Upper lobe of left lung (tissue), 6 donors: ENCODE measurements around the gene RHOH. TPM values are rescaled to one million over a fixed set of nuclear protein-coding genes. Genes with fewer than 3 reads are reported as not detected.

Source experiments
- ATAC-seq, 2 donors: fragments of 200-7000 bp; cut with Tn5 transposase; one replicate each; pipeline ENCODE4 v1.9.1; 2022; ENCODE audit warnings: mild to moderate bottlenecking in 2 of 2, moderate library complexity in 2 of 2; ENCODE audit not compliant: low FRiP score in 2 of 2
- DNase-seq, 2 donors: peaks; one replicate each; pipeline ENCODE4 v3.0.0-alpha.2; 2019 to 2020
- H3K27ac ChIP-seq, 4 donors: fragments of 200-600 bp; sonication (generic); one replicate each; pipeline ENCODE4 v1.5.1; 2016 to 2019
- H3K27me3 ChIP-seq, 4 donors: fragments of 200-600 bp; sonication (generic); one replicate each; pipeline ENCODE4 v1.5.1; 2017 to 2019
- H3K36me3 ChIP-seq, 4 donors: fragments of 200-600 bp; sonication (generic); one replicate each; pipeline ENCODE4 v1.5.1; 2016 to 2019
- H3K4me1 ChIP-seq, 4 donors: fragments of 200-600 bp; sonication (generic); one replicate each; pipeline ENCODE4 v1.5.1; 2018 to 2019
- H3K4me3 ChIP-seq, 4 donors: fragments of 200-600 bp; sonication (generic); one replicate each; pipeline ENCODE4 v1.5.1; 2017 to 2019; ENCODE audit warnings: mild to moderate bottlenecking in 2 of 4, moderate library complexity in 1 of 4
- H3K9me3 ChIP-seq, 4 donors: fragments of 200-600 bp; sonication (generic); one replicate each; pipeline ENCODE4 v1.5.1; 2018 to 2019
- EP300 ChIP-seq, 4 donors: sonication (generic); formaldehyde crosslinking; IDR thresholded peaks; one replicate each; pipeline ENCODE4 v1.5.1; 2017; ENCODE audit warnings: antibody characterized with exemption in 4 of 4, control low read depth in 2 of 4
- POLR2A ChIP-seq, 4 donors: fragments of 450-650 bp; IDR thresholded peaks; one replicate each; pipeline ENCODE4 v1.5.1; 2016 to 2017; ENCODE audit warnings: antibody characterized with exemption in 4 of 4, mild to moderate bottlenecking in 2 of 4
- POLR2AphosphoS5 ChIP-seq, 2 donors: sonication (generic); formaldehyde crosslinking; IDR thresholded peaks; one replicate each; pipeline ENCODE4 v1.5.1; 2017; ENCODE audit warnings: antibody characterized with exemption in 2 of 2
- WGBS, 2 donors: methylation state at CpG; one replicate each; pipeline ENCODE4 v1.1.5; 2017 to 2018; 5-methylcytosine and 5-hydroxymethylcytosine counted together
- total RNA-seq, 6 donors: library from RNA; depleted of rRNA in 4 of 6; stranded (reverse); fragments of >200 nt in 4 of 6; gene quantifications; one replicate each; pipeline versions ENCODE4 v1.1.0 to v1.2.1, GENCODE V29; 2016 to 2021
- TF ChIP-seq, protein P1 (sequence below), 6 experiments: fragments of 450-650 bp in 4 of 6; fragments of 200-600 bp in 2 of 6; sonication (generic) in 2 of 6; IDR thresholded peaks; one replicate each; pipeline ENCODE4 v1.5.1; 2016 to 2019; ENCODE audit warnings: antibody characterized with exemption in 6 of 6
- donor health status: DM: no; HTN: no; CAD: no; lungs with moderate emphysema.
- donor health status: DM: no; HTN: yes; CAD: no; lungs with severe emphysema.

The RHOH gene
- total RNA-seq, 6 donors from 2014 or later, result 5.5 to 19.9 (median 8.4) TPM

DNA sequence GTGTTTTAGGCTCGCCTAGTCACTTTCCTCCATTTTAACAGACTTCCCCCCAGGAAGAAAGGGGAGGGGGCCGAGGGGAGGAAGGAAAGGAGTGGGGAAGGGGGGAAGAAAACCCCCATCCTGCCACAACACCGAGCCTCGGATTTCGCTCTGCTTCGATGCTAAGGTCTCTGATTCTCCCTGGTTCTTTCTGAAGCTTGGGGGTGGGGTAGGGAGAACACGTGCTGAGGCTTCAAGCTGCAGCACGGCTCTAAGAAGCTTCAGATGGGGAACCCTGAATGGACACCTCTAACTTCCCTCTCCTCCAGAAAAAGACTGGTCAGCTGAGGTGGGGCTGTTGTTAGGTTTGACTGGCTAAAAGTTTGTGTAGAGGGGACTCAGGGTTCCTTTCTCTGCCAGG lies 61.8 kb downstream of the RHOH start:
- WGBS, 2 donors, result 57 to 58% methylated on average over 8 of the region's 8 CpGs
- no peaks in the 10 kb centered on the region for H3K9me3 ChIP-seq
- no peak for DNase-seq
- H3K27me3 ChIP-seq, result no peaks in the 10 kb centered on the region
- TF ChIP-seq POLR2A (IDR thresholded peaks at IDR 0.05) (no peak), POLR2AphosphoS5 (IDR thresholded peaks at IDR 0.05) (no peak), EP300 (IDR thresholded peaks at IDR 0.05) (no peak)
- TF ChIP-seq, protein P1, sequence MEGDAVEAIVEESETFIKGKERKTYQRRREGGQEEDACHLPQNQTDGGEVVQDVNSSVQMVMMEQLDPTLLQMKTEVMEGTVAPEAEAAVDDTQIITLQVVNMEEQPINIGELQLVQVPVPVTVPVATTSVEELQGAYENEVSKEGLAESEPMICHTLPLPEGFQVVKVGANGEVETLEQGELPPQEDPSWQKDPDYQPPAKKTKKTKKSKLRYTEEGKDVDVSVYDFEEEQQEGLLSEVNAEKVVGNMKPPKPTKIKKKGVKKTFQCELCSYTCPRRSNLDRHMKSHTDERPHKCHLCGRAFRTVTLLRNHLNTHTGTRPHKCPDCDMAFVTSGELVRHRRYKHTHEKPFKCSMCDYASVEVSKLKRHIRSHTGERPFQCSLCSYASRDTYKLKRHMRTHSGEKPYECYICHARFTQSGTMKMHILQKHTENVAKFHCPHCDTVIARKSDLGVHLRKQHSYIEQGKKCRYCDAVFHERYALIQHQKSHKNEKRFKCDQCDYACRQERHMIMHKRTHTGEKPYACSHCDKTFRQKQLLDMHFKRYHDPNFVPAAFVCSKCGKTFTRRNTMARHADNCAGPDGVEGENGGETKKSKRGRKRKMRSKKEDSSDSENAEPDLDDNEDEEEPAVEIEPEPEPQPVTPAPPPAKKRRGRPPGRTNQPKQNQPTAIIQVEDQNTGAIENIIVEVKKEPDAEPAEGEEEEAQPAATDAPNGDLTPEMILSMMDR (IDR thresholded peaks at IDR 0.05), result no peak
- ATAC-seq, result no peak
- no peak overlapping the region for H3K27ac ChIP-seq
- H3K4me1 ChIP-seq, result peaks cover 0 to 5% (median 0%) of the 10 kb centered on the region in 4 donors
- no peak overlapping the region for H3K4me3 ChIP-seq
- no peaks in the 10 kb centered on the region for H3K36me3 ChIP-seq

DNA sequence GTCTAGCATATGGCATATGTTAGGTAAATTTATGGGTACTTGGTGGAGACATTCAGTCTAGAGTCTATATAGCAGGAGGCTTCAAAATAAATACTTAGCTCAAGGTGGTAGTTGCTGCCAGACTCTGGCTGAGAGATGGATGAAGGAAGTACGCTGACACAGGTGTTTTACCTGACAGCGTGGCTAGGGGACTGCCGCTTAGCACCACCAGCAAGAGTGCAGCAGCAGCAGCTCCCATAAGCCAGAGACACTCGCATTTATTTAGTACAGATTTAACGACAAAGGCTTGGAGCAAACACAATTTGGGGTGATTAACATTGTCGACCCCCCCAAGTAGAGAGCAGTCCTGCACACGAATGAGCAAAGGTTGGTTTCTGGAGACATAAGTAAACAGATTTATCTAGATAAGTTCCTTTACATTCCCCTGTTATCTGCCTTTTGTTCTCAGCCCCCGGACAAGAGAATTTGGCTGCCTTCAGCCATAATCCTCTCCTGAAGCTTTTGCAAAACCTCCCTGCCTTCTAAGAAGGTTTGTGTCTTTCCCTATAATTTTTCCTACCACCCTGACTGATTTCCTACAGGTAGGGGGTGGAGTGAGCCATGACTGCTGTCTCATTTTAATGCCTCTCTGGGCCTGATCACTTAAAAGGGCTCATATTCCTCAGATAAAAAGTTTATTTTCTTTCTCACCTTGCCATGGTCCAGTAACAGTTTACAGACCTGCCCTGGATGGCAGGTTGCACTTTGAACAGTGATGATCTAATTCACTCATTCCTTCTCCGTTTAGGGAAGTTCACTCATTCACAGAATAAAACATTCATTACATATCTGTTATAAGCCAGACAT lies 64.6 kb downstream of the RHOH start:
- Histone ChIP-seq H3K27me3 (no peaks in the 10 kb centered on the region), H3K27ac (no peak overlapping the region), H3K4me3 (no peak overlapping the region), H3K36me3 (no peaks in the 10 kb centered on the region), H3K4me1 (peaks cover 0 to 3% (median 0%) of the 10 kb centered on the region in 4 donors), H3K9me3 (no peaks in the 10 kb centered on the region)
- TF ChIP-seq POLR2AphosphoS5 (IDR thresholded peaks at IDR 0.05), result no peak
- no peak for TF ChIP-seq EP300 (IDR thresholded peaks at IDR 0.05)
- TF ChIP-seq, protein P1 (IDR thresholded peaks at IDR 0.05), result no peak
- no peak for TF ChIP-seq POLR2A (IDR thresholded peaks at IDR 0.05)
- DNase-seq (no peak), ATAC-seq (no peak)
- WGBS, 2 donors, result 71 to 76% methylated on average over 9 of the region's 9 CpGs

DNA sequence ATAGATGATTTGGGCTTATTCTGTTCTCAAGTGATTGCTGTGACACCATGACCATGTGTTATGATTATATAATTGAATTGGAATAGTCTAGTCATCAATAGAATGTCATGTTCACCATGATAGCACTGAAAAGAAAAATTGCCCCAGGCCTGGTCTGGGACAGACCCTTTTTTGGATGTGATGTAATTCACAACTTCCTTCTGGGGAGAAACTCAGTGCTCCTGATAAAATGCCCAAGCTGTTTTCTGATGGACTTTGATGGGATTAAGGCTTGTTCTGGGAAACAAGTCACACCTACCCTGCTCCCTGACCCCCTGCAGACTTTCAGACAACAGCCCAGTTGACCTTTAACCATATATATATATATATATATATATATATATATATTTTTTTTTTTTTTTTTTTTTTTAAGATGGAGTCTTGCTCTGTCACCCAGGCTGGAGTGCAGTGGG lies 65.3 kb downstream of the RHOH start:
- DNase-seq, result no peak
- Histone ChIP-seq H3K4me1 (peaks cover 0 to 3% (median 0%) of the 10 kb centered on the region in 4 donors), H3K27ac (no peak overlapping the region), H3K27me3 (no peaks in the 10 kb centered on the region), H3K4me3 (no peak overlapping the region), H3K9me3 (no peaks in the 10 kb centered on the region), H3K36me3 (no peaks in the 10 kb centered on the region)
- no peak for ATAC-seq
- TF ChIP-seq POLR2A (IDR thresholded peaks at IDR 0.05) (no peak), POLR2AphosphoS5 (IDR thresholded peaks at IDR 0.05) (no peak), EP300 (IDR thresholded peaks at IDR 0.05) (no peak)
- TF ChIP-seq, protein P1 (IDR thresholded peaks at IDR 0.05), result no peak

DNA sequence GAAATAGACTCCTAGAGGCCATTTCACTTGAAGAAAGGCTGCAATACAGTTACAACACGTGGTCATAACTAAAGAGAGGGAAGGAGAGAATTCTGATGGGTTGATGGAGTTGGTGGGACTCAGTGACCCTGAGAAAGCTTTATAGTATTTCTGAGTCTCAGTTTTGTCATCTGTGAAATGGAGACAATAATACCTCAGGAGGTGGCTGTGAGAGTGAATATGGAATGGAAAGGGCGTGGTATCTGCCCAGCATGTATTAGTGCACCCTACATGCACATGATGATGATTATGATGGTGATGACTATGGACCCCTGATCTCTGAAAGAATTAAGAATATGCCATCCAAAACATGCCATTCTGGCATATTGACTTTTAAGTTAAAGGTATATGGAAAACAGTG lies 66.0 kb downstream of the RHOH start:
- Histone ChIP-seq H3K4me3 (no peak overlapping the region), H3K36me3 (no peaks in the 10 kb centered on the region), H3K27ac (no peak overlapping the region), H3K27me3 (no peaks in the 10 kb centered on the region), H3K4me1 (peaks cover 0 to 3% (median 0%) of the 10 kb centered on the region in 4 donors), H3K9me3 (no peaks in the 10 kb centered on the region)
- 87 to 88% methylated on average over 2 of the region's 2 CpGs for WGBS, 2 donors
- DNase-seq (no peak), ATAC-seq (no peak)
- TF ChIP-seq POLR2AphosphoS5 (IDR thresholded peaks at IDR 0.05) (no peak), POLR2A (IDR thresholded peaks at IDR 0.05) (no peak), EP300 (IDR thresholded peaks at IDR 0.05) (no peak)
- TF ChIP-seq, protein P1 (IDR thresholded peaks at IDR 0.05), result no peak
